Measurements from ENCODE around the gene STK39. TPM values are rescaled to one million over a fixed set of nuclear protein-coding genes. Genes with fewer than 3 reads are reported as not detected.

Gene STK39
- total RNA-seq, 4 donors from 2014 or later, result 17.4 to 27.6 (median 20.6) TPM

GRCh38 chr2:167987026-167987425 is 260.4 kb downstream of the STK39 start:
- Histone ChIP-seq H3K27ac (no peak overlapping the region), H3K27me3 (no peaks in the 10 kb centered on the region), H3K9me3 (no peaks in the 10 kb centered on the region), H3K36me3 (no peaks in the 10 kb centered on the region), H3K4me1 (no peaks in the 10 kb centered on the region), H3K4me3 (no peak overlapping the region)
- 87 to 92% methylated on average over 6 of the region's 6 CpGs for WGBS, 2 donors
- TF ChIP-seq CTCF (IDR thresholded peaks at IDR 0.05), result no peak
- no peak for DNase-seq
- intact Hi-C loops (cut with DNase I), result no loop called here

GRCh38 chr2:167986223-167986622 is 261.2 kb downstream of the STK39 start:
- 71 to 91% methylated on average over 2 of the region's 2 CpGs for WGBS, 2 donors
- H3K27me3 ChIP-seq, result no peaks in the 10 kb centered on the region
- H3K9me3 ChIP-seq, result no peaks in the 10 kb centered on the region
- no peak overlapping the region for H3K27ac ChIP-seq
- TF ChIP-seq POLR2A (IDR thresholded peaks at IDR 0.05) (no peak), CTCF (IDR thresholded peaks at IDR 0.05) (no peak)
- no peaks in the 10 kb centered on the region for H3K4me1 ChIP-seq
- intact Hi-C loops (cut with DNase I), result no loop called here
- no peak overlapping the region for H3K4me3 ChIP-seq
- no peaks in the 10 kb centered on the region for H3K36me3 ChIP-seq
- no peak for DNase-seq

GRCh38 chr2:167981945-167982344 is 265.4 kb downstream of the STK39 start:
- no peak overlapping the region for H3K27ac ChIP-seq
- 88 to 94% methylated on average over 5 of the region's 5 CpGs for WGBS, 2 donors
- H3K36me3 ChIP-seq, result peaks cover 0 to 8% (median 0%) of the 10 kb centered on the region in 3 donors
- H3K4me3 ChIP-seq, result no peak overlapping the region
- DNase-seq, result no peak
- no peak for TF ChIP-seq CTCF (IDR thresholded peaks at IDR 0.05)
- TF ChIP-seq POLR2A (IDR thresholded peaks at IDR 0.05), result no peak
- H3K4me1 ChIP-seq, result no peaks in the 10 kb centered on the region
- no peaks in the 10 kb centered on the region for H3K9me3 ChIP-seq
- intact Hi-C loops (cut with DNase I), result no loop called here
- H3K27me3 ChIP-seq, result no peaks in the 10 kb centered on the region

- no peak for DNase-seq
- Histone ChIP-seq H3K27me3 (no peaks in the 10 kb centered on the region), H3K4me1 (no peaks in the 10 kb centered on the region), H3K27ac (no peak overlapping the region), H3K4me3 (no peak overlapping the region), H3K36me3 (peaks cover 0 to 8% (median 0%) of the 10 kb centered on the region in 3 donors), H3K9me3 (no peaks in the 10 kb centered on the region)
- TF ChIP-seq POLR2A (IDR thresholded peaks at IDR 0.05) (no peak), CTCF (IDR thresholded peaks at IDR 0.05) (no peak)
- WGBS, 2 donors, result 80 to 87% methylated on average over 3 to 4 of the region's 4 CpGs
- intact Hi-C loops (cut with DNase I), result no loop called here
Measured at GRCh38 chr2:167980439-167980838, 267.0 kb downstream of the STK39 start.

- no peaks in the 10 kb centered on the region for H3K27me3 ChIP-seq
- H3K27ac ChIP-seq, result no peak overlapping the region
- H3K9me3 ChIP-seq, result peaks cover 0 to 3% (median 0%) of the 10 kb centered on the region in 3 donors
- no peak for DNase-seq
- H3K36me3 ChIP-seq, result no peaks in the 10 kb centered on the region
- no peak overlapping the region for H3K4me3 ChIP-seq
- intact Hi-C loops (cut with DNase I), result no loop called here
- TF ChIP-seq POLR2A (IDR thresholded peaks at IDR 0.05) (no peak), CTCF (IDR thresholded peaks at IDR 0.05) (no peak)
- peaks cover 0 to 3% (median 0%) of the 10 kb centered on the region in 3 donors for H3K4me1 ChIP-seq
Measured at GRCh38 chr2:167972746-167973145, 274.6 kb downstream of the STK39 start.
